Measurements from ENCODE around the gene ZNF785.
"Not testable (repeated sequence)": the region's sequence is repeated elsewhere in the genome, so short reads cannot be mapped to it uniquely, and the experiment has no call there.

ZNF785 gene

DNA sequence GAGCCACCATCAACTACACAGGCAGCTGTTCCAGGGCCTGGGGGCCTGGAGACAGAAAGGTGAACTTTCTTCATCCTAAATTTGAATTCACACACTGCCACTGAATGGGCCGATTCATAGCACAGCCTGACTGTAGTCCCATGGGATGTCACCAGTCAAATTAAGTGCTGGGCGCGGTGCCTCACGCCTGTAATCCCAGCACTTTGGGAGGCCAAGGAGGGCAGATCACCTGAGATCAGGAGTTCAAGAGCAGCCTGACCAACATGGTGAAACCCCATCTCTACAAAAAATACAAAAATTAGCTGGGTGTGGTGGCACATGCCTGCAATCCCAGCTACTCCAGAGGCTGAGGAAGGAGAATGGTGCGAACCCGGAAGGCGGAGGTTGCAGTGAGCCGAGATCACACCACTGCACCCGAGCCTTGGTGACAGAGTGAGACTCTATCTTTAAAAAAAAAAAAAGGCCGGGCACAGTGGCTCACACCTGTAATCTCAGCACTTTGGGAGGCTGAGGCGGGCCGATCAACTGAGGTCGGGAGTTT is 45.4 kb downstream of the ZNF785 start:
- ATAC-seq (replicated peaks; ENCODE audit: extremely low read depth, poor library complexity, severe bottlenecking); H3K36me3 Mint-ChIP-seq (ENCODE audit: insufficient read depth); H3K4me3 Mint-ChIP-seq; H3K27me3 Mint-ChIP-seq; H3K27ac Mint-ChIP-seq (ENCODE audit: low read depth); DNase-seq (ENCODE audit: low spot score in 2 of 2); H3K9me3 Mint-ChIP-seq: not testable (repeated sequence)
- peaks cover 15% of the 10 kb centered on the region for H3K4me1 Mint-ChIP-seq

DNA sequence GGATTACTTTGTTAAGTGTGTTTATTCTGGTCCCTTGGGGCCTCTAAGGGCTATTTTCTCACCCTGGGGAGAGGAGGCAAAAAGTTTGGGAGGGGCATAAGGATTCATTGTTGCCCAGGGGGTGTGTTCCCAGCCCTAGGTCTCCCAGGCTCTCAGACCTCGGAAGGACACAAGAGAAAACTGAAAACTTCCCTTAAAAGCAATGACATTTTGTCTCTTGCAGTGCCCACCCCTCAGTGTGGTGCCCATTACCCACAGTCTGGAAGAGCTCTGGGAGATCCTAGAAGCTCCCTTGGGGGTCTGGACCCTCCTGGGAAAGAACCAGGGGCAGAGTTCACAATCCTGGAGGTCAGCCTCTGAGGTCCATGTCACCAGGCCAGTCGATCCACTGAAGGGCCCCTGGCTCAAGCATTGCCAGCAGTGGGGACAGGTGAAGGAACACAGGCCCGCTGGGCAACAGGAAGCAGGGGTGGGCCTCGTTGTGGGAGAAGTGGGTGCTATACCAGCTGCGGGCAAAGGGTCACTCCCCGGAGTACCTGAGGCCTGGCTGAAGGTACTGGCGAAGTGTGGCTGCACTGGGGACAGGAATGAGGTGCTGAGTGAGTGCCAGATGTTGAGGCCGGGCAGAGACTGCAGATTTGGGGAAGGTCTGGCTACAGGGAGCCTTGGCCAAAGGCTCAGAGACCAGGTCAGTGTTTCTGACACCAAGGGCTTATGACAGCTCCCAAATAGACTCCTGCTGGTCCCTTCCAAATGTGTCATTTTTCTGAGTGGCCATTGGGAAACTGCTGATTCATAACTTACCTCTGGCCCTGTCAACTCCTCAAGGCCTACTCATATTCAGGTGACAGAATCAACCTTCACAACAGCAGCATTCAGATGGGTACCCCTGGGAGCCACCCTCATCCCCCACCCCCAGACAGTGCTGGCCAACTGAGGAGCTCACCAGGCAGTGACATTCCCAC is 46.2 kb downstream of the ZNF785 start:
- Mint-ChIP-seq H3K4me3 (no peak overlapping the region), H3K9me3 (no peaks in the 10 kb centered on the region), H3K27ac (ENCODE audit: low read depth) (no peak overlapping the region), H3K36me3 (ENCODE audit: insufficient read depth) (peaks cover 10% of the 10 kb centered on the region), H3K27me3 (no peaks in the 10 kb centered on the region), H3K4me1 (peaks cover 19% of the 10 kb centered on the region)
- DNase-seq (ENCODE audit: low spot score in 2 of 2) (no peak), ATAC-seq (replicated peaks; ENCODE audit: extremely low read depth, poor library complexity, severe bottlenecking) (no peak)

DNA sequence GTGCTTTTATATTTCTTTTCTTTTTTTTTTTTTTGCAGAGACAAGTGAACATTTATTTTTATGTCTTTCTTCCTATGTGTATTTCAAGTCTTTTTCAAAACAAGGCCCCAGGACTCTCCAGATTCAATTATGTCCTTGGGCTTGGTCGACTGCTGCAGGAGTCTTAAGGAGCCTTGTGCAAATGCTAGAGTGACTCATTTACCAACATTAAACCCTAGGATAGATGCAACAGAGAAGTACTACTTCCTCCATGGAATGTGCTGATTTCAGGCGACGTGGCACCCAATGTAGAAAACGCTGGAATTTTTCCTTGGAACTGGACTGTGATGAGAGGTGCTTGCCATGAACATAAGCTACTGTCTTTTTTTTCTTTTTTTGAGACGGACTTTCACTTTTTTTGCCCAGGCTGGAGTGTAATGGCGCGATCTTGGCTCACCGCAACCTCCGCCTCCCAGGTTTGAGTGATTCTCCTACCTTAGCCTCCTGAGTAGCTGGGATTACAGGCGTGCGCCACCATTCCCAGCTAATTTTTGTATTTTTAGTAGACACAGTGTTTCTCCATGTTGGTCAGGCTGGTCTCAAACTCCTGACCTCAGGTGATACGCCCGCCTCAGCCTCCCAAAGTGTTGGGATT is 49.0 kb downstream of the ZNF785 start:
- H3K27me3 Mint-ChIP-seq; DNase-seq (ENCODE audit: low spot score in 2 of 2): not testable (repeated sequence)
- peaks cover 17% of the 10 kb centered on the region for H3K36me3 Mint-ChIP-seq (ENCODE audit: insufficient read depth)

DNA sequence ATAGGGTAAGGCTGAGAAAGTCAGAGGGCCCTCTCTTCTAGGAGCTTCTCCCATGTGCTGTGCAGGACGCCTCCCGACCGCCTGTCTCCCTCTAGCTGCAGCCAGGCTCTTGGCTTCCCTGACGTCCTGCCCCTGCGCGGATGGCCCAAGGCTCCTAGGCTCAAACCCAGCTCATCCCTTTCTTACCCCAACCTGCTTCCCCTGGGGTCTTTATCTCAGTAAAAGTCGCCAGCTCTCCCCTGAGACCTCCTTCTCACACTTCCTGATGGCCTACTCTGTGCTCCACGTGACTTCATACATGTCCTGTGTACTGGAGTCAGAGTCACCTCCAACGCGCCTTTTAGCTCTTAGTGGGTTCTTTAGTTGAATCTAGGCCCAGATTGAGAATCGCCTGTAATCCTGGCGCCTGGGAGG is 49.7 kb downstream of the ZNF785 start:
- Mint-ChIP-seq H3K36me3 (ENCODE audit: insufficient read depth) (peaks cover 19% of the 10 kb centered on the region), H3K4me3 (peak overlapping the region; percentile 91), H3K4me1 (peaks cover 24% of the 10 kb centered on the region), H3K27ac (ENCODE audit: low read depth) (peak overlapping the region; percentile 93), H3K9me3 (no peaks in the 10 kb centered on the region), H3K27me3 (no peaks in the 10 kb centered on the region)
- DNase-seq (ENCODE audit: low spot score in 2 of 2), result peak; percentile 25 to 28
- peak; percentile 67 for ATAC-seq (replicated peaks; ENCODE audit: extremely low read depth, poor library complexity, severe bottlenecking)

More for the DNA sequence above, 49.0 kb downstream of the ZNF785 start:
- Mint-ChIP-seq H3K4me1 (peaks cover 24% of the 10 kb centered on the region), H3K27ac (ENCODE audit: low read depth) (peak overlapping the region; percentile 93), H3K4me3 (peak overlapping the region; percentile 91)
- ATAC-seq (replicated peaks; ENCODE audit: extremely low read depth, poor library complexity, severe bottlenecking); H3K9me3 Mint-ChIP-seq: not testable (repeated sequence)

DNA sequence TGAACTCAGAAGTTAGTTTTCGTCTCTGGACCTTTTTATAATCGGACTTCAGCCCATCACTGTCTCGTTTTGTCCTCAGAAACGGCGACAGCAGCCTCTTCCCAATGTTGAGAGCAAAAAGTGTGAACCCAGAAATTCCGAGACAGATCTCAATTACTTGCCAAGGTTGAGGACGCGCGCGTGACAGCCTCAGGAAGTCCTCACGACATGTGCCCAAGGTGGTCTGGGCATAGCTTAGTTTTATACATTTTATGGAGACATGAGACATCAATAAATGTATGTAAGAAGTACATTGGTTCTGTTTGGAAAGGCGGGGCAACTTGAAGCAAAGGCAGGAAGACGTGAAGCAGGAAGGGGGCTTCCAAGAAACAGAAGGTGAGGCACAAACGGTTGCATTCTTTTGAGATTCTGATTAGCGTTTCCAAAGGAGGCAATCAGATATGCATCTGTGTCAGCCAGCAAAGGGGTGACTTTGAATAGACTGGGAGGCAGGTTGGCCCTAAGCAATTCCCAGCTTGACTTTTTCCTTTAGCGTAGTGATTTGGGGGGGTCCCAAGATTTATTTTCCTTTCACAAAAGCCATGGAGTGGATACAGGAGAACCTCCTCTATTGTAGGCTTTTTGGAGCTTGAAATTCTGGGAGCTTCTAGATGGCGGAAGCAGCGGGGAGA is 50.3 kb downstream of the ZNF785 start:
- ATAC-seq (replicated peaks; ENCODE audit: extremely low read depth, poor library complexity, severe bottlenecking), result peak; percentile 34
- Mint-ChIP-seq H3K4me1 (peaks cover 24% of the 10 kb centered on the region), H3K27me3 (no peaks in the 10 kb centered on the region), H3K4me3 (peak overlapping the region; percentile 91), H3K27ac (ENCODE audit: low read depth) (peak overlapping the region; percentile 93), H3K36me3 (ENCODE audit: insufficient read depth) (peaks cover 20% of the 10 kb centered on the region), H3K9me3 (no peaks in the 10 kb centered on the region)
- no peak for DNase-seq (ENCODE audit: low spot score in 2 of 2)

DNA sequence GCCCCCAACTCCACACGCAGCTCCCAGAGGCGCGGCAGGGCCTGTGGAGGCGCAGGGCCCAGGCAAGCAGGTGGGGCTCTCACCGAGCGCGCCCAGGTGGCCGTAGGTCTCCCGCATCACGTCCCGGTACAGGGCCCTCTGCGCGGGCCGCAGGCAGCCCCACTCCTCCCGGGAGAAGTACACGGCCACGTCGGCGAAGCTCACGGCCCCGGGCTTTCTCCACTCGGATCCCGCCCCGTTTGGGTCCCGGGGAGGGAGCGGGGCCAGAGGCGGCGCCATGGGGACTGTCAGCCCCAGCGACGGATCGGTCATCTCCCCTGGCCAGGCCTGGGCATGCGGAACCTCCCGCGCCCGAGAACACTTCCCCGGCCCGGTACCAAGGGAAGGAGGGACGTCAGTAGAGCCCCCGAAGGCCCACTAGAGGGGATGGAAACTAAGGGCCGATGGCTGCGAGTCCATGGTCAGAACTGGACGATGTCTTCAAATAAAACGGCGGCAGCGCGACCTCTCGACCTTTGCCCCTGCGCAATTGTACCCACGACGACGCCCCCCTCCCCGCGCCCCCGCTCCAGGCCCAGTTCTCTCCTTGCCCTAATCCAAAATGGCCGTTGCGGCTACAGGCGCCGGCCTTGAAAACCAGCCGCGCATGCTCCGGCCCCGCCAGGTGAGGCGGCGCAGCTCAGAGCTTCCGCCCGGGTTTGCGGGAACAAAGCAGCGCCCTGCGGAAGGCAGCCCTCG is 51.0 kb downstream of the ZNF785 start, which contains the start of gene ZNF747:
Gene ZNF747 (minus strand): TSS at position 491 of the 738 bp plus-strand sequence. CDS start 179 bp downstream, at position 312.
- DNase-seq (ENCODE audit: low spot score in 2 of 2) (peak; percentile 85 to 86), ATAC-seq (replicated peaks; ENCODE audit: extremely low read depth, poor library complexity, severe bottlenecking) (peak; percentile 81)
- H3K9me3 Mint-ChIP-seq, result no peaks in the 10 kb centered on the region
- peaks cover 24% of the 10 kb centered on the region for H3K4me1 Mint-ChIP-seq
- H3K27me3 Mint-ChIP-seq, result no peaks in the 10 kb centered on the region
- peak within 1 kb of the TSS; percentile 93 for H3K27ac Mint-ChIP-seq (ENCODE audit: low read depth)
- peak within 1 kb of the TSS; percentile 91 for H3K4me3 Mint-ChIP-seq
- peaks cover 20% of the 10 kb centered on the region for H3K36me3 Mint-ChIP-seq (ENCODE audit: insufficient read depth)

DNA sequence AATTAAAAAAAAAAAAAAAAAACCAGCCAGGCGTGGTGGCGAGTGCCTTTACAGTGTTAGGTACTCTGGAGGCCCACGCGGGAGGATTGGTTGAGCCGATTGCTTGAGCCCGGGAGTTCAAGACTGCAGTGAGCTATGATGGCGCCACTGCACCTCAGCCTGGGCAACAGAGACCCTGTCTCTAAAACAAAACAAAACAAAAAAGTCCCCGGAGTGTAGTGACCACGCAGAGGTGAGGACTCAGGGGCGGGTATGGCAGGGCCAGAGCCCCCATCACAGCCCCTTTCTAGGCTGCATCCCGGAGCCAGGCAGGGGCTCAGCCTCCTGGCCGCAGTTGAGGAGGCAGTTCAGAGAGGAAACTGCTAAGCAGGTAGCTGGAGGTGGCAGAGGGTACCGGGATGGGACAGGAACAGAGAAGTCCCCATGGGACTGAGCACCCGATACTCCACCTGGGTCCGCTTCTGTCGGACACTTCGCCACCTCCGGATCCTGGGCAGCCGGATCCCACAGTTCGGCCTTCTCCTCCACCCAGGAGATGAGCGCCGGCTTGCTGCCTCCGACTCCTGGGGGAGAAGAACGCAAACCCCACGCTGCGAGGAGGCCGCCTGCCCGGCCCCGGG is 51.6 kb downstream of the ZNF785 start:
- H3K4me1 Mint-ChIP-seq, result peaks cover 24% of the 10 kb centered on the region
- H3K27me3 Mint-ChIP-seq, result no peaks in the 10 kb centered on the region
- DNase-seq (ENCODE audit: low spot score in 2 of 2) (no peak), ATAC-seq (replicated peaks; ENCODE audit: extremely low read depth, poor library complexity, severe bottlenecking) (no peak)
- H3K36me3 Mint-ChIP-seq (ENCODE audit: insufficient read depth), result peaks cover 20% of the 10 kb centered on the region
- H3K4me3 Mint-ChIP-seq, result peak overlapping the region; percentile 91
- no peaks in the 10 kb centered on the region for H3K9me3 Mint-ChIP-seq
- peak overlapping the region; percentile 93 for H3K27ac Mint-ChIP-seq (ENCODE audit: low read depth)

DNA sequence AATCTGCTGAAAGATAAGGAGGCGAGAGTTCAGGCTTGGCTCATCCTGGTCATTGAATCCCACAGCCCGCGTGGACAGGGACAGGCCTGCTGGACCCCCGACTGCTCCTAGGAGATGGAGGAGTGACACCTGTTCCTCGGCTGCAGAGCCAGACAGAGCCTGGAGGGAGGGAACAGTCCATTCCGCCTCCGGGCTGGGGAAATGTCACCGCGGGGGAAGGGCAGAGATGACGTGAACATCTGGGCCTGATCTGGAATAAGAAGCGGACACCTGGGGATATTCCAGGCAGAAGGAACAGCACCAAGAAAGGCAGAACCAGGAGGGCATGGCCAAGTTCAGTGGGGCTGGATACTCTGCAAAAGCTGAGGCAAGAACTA is 52.4 kb downstream of the ZNF785 start:
- Mint-ChIP-seq H3K27ac (ENCODE audit: low read depth) (peak overlapping the region; percentile 93), H3K9me3 (no peaks in the 10 kb centered on the region), H3K4me3 (peak overlapping the region; percentile 91), H3K4me1 (peaks cover 28% of the 10 kb centered on the region), H3K27me3 (no peaks in the 10 kb centered on the region), H3K36me3 (ENCODE audit: insufficient read depth) (peaks cover 20% of the 10 kb centered on the region)
- ATAC-seq (replicated peaks; ENCODE audit: extremely low read depth, poor library complexity, severe bottlenecking), result no peak
- no peak for DNase-seq (ENCODE audit: low spot score in 2 of 2)

DNA sequence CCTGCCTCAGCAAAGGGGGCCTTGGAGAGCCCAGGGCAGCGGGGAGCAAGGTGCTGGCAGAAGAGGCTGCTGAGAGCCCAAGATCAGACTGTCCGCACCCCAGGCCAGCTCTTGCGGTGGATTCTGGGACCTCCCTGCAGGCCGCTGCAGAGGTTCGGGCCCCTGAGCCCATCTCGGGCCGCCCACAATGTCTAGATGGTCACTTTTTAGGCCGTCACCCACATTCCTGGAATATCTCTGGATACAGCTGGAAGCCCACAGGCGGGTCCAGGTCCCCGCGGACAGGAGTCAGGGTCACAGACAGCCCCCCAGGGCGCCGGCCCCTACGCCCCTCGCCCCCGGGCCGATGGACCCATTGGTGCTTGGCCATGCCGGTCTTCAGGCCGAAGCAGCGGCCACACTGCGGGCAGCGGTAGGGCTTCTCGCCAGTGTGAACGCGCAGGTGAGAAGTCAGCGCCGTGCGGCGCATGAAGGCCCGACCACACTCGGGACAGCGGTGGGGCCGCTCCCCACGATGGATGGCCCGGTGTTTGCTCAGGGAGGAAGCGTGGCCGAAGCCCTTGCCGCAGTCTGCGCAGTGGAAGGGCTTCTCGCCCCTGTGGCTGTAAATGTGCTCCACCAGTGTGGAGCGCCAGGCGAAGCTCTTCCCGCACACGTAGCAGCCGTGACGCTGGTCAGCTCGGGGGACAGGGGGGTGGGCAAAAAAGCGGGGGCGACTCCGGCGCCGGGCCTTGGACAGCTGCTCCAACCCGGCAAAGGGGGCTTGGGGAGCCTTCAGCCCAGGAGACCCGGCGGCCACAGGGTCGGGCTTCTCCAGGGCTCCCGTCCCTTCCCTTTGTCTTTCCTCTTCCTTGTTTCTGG is 53.0 kb downstream of the ZNF785 start:
- Mint-ChIP-seq H3K27ac (ENCODE audit: low read depth) (peak overlapping the region; percentile 93), H3K4me3 (peak overlapping the region; percentile 91), H3K36me3 (ENCODE audit: insufficient read depth) (peaks cover 24% of the 10 kb centered on the region), H3K4me1 (peaks cover 34% of the 10 kb centered on the region), H3K9me3 (no peaks in the 10 kb centered on the region), H3K27me3 (no peaks in the 10 kb centered on the region)
- ATAC-seq (replicated peaks; ENCODE audit: extremely low read depth, poor library complexity, severe bottlenecking) (no peak), DNase-seq (ENCODE audit: low spot score in 2 of 2) (no peak)
